CD4-positive, alpha-beta T cell treated with Interferon alpha-2 for 1 hour (primary cell): Measurements from ENCODE around the gene ZNHIT2.
A peak's percentile ranks its signal among the peaks of the same experiment; 100 is the strongest.

Source experiments
- DNase-seq, 2 donors: peaks; one replicate each; pipeline ENCODE4 v3.0.0-alpha.2; 2020 to 2022

ZNHIT2 gene

GRCh38 chr11:65134240-65134951 lies 16.9 kb upstream of the ZNHIT2 start, which contains the start of gene SYVN1:
TSS of gene SYVN1 (minus strand) at chr11:65134519. CDS start at chr11:65133601, 918 bp downstream.
- DNase-seq, result peak; percentile 88 to 93

GRCh38 chr11:65133724-65134123 lies 16.2 kb upstream of the ZNHIT2 start:
- DNase-seq, result no peak

DNA sequence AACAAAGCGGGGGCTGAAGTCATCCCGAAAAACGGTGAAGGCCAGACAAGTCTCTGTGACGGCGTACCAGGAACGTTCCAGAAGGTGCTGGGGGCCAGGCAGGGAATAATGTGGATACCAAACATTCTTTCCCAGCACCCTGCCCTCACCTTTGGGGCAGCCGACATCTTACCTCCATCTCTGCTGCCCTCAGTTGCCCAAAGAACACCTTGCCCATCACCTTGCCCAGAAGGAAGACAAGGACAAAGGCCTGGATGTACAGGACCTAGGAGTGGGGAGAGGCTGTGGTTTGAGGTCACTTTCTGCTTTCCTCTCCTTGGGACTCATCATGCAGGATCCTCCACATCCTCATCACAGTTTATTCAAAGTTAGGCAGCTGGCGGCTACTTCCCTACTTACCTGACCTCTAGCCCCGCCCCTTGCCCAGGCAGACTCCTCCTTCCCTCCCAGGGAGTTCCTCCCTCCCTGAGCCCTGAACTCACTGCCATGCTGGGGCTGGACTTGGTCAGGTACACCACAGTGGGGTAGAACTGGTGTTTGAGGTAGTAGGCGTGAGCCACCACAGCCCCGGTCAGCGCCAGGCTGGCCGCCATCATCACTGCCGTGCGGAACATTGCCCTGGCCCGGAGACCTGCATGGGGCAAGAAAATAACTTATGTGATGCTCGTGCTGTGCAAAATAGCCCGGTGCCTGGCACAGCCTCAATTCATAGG lies 15.6 kb upstream of the ZNHIT2 start:
- peak; percentile 60 for DNase-seq

DNA sequence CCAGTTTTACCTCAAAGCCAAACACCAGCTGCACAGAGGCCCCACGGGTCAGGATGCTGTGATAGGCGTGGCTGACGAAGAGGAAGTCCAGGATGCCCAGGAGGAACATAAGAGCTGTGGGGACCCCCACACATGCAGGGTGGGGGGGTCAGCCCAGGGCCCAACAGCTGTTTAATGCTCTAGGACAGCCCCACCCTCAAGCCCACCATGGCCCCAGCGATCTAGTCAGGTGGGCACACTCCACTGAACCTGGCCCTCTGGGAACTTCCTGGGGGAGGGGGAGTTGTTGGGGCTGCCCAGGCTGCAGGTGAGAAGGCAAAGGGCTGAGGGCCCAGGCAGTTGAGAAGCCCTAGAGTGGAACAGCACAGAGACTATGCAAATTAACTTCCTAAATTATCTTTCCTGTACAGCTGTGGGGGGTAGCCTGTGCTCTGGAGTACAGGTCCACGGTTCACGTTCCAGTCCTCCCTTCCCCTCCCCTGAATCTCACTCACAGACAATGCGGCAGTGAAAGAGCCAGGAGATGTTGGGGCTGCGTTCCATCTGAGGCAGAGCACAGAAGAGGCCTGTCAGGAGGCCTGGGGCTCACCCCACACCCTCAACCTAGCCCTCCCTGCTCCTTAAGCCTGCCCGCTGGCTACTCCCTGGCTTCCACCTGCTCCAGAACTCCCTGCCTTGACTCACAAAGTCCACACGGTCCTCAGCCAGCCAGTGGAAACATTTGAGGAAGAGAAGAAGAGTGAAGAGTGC lies 14.9 kb upstream of the ZNHIT2 start:
- DNase-seq, result peak in 1 of 2 donors; percentile 46

- DNase-seq, result no peak
Measured at GRCh38 chr11:65131895-65132237, 14.4 kb upstream of the ZNHIT2 start.

- no peak for DNase-seq
Measured at GRCh38 chr11:65131417-65131776, 13.9 kb upstream of the ZNHIT2 start.

DNA sequence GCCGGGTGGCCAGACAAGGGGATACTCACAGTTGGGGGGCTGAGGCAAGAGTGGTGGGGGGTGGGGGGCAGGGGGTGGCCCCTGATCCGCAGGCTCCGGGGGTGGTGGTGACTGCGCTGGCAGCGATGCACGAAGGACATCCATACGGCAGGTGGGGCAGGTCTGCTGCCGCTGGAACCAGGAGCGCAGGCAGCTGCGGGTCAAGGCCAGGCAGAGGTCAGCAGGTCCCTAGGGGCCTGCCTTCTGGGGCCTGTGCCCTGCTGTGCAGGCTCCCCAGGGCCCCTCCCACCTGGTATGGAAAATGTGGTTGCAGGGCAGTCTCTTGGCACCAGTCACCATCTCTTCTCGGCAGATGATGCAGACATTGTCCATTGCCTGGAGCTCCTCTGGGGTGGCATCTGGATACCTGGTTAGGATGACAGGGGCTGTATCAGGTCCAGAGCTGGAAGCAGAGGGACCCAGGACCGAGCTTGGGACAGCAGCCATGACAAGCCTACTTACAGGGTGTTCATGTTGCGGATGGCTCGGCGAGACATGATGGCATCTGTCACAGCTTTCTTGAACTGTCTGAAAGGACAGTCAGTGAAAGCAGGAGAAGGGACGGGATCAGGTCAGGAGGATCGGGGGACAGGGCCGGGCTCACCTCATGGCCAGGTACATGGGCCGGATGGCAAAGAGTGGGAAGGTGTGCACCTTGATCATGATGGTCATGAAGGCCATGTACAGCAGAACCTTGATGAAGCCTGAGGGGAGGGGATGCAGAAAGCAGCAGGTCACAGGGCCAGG lies 13.3 kb upstream of the ZNHIT2 start:
- DNase-seq, result no peak

DNA sequence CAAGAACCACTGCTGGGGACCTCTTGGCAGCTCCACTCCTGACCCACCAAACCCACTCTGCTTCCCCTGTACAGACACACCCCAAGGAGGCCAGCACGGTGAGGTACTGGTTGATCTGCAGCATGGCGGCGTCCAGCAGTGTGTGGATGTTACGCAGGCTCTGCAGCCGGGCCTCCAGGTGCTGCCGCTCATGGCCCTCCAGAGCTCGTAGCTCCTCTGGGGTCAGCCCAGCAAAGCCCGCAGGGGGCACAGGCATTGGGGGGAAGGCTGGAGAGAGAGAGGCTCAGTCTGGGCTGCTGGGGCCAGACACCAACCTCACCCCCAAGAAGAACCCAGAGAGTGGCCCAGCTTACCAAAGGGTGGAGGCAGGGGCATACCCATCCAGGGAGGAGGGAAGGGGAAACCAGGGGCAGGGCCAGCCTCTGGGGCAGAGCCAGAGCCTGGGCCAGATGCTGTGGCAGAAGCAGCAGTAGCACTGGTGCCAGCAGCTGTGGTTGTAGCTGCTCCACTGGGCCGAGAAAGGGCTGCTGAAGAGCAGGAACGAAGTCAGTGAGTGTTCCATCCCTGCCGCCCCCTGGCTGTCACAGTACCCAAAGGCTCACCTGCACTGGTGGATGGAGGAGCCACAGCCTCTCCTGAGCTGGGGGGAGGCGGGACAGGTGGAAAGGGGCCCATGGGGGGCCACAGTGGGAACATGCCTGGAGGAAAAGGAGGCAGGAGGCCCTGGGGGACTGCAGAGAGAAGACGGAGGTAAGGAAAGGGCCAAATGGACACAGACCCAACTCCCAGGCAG lies 12.3 kb upstream of the ZNHIT2 start:
- DNase-seq, result peak in 1 of 2 donors; percentile 15

GRCh38 chr11:65128182-65129145 lies 11.0 kb upstream of the ZNHIT2 start:
- DNase-seq, result no peak

- no peak for DNase-seq
Measured at GRCh38 chr11:65127473-65128181, 10.1 kb upstream of the ZNHIT2 start.

DNA sequence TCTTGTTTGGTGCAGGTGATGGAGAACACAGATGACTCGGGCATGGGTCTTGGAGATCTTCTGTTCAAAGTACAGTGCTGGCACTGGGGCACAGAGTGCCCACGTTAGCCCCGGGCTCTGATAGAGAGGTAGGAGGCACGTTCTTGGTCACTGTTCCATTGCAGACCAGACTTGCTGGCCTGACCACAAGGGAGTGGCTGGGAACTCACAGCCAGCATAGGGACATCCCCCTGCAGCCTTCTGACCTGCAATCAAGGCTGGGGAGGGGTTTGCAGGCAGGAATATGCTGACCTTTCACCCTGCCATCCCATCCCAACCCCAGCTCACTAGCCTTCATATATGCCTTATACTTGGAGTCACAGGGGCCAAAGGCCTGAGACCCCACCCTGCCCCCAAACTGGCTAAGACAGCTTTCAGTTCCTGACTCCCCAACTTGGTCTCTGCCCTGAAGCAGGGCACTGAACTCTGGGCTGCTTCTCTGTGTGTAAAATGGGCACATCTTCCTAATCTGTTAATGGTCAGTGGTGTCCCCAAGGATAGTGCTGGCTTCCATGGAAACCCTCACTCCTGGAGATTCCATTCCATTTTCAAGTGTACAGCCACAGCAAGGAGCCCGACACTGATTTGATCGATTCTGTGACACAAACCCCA lies 9.2 kb upstream of the ZNHIT2 start:
- DNase-seq, result no peak

DNA sequence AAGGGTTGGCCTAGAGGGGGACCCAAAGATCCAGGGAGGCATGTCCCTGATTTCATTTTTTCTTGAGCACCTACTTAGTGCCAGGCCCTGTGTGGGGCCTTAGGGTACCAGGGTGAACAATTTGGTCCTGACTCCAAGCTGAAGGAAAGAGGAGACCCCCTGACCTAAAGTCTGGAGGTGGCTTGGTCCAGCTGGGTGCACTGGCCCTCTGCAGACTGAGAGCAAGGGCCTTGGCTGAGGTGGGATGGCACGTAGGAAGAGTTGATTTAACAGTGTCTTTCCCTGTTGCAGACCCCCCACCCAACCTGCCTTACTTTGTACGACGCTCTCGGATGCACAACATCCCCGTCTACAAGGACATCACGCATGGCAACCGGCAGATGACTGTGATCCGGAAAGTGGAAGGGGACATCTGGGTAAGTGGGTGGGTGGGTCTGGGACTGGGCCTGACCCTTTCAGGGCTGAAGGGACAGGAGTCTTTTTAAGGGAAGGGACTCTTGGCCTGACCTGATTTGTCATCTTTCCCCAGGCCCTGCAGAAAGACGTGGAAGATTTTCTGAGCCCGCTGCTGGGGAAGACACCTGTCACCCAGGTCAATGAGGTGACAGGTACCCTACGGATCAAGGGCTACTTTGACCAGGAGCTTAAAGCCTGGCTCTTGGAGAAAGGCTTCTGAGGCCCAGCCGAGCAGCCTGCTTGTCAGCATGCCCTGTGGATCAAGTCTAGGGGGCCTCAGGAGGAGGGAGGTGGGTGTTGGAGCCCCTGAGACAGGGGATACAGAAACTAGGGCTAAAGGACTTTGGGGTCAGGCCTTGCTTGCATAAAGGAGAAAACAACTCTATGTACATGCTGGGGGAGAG lies 7.9 kb upstream of the ZNHIT2 start:
- no peak for DNase-seq

DNA sequence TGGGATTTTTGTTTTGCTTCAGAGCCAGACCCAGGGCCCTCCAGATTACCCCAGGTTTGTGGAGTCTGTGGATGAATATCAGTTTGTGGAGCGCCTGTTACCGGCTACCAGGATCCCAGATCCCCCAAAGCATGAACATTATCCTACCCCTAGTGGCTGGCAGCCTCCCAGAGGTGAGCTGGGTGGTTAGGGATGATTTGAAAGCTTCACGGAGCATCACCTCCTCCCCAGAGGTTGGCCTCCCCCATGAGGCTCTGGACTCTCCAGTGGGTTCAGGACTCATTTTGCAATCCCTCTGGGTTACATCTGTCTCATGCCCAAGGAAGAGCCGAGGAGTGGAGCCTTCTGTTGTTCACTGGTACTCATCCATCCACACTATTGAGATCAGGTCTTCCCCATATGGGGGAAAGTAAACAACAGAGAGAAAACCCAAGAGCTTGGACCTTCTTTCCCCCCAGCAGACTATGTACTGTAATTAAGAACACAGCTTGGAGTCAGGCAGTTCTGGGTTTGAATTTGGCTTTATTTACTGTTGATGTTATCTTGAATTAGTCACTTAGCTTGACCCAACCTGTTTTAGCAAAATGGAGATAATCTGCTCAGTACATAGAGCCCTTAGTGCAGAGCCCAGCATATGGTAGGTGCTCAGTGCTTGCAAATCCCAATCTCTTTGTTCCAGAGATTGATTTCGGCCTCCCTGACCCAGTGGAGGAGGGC lies 7.1 kb upstream of the ZNHIT2 start:
- DNase-seq, result no peak

DNA sequence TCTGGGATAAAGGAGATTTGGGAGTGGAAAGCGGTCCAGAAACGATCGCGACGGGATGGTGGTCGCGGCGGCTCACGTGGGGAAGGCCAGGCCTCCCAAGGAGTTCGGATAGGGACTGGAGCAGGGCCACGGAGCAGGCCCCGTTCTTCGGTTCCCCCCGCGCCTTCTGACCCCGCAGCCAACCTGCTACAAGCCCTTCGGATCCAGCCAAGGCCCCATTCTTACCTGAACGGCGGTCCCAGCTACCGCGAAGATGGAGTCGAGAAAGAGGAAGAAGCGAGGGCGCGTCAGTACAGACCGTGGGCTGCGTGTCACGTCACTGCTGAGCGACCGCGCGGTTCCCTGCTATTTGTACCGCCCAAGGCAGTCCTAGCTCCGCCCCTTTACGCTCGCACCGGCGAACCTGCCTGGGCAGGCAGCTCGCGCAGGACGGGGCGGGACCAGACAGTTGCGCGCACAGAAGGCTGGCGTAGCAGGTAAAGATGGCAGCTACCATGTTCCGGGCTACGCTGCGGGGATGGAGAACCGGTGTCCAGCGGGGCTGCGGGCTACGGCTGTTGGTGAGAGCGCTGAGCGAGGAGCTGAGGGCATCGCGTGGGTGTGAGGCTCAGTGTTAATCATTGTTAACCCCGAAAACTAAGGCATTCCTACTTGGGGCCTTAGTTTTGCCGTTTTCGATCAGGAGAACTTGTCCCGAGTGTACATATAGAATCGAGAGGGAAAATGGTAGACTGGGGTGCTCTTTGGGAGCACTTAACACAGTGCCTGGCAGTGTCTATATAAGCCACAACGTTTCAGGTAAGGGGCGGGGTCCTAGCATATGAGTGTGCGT lies 4.6 kb upstream of the ZNHIT2 start, which contains the start of the genes FAU and MRPL49:
Gene FAU, minus strand, starts transcription at position 270 of the 832 bp plus-strand sequence. CDS start 321 bp downstream, outside the sequence.
Gene MRPL49, plus strand, starts transcription at position 457 of the 832 bp plus-strand sequence. Its CDS starts 26 bp downstream, at position 483.
- peak; percentile 98 to 99 for DNase-seq

DNA sequence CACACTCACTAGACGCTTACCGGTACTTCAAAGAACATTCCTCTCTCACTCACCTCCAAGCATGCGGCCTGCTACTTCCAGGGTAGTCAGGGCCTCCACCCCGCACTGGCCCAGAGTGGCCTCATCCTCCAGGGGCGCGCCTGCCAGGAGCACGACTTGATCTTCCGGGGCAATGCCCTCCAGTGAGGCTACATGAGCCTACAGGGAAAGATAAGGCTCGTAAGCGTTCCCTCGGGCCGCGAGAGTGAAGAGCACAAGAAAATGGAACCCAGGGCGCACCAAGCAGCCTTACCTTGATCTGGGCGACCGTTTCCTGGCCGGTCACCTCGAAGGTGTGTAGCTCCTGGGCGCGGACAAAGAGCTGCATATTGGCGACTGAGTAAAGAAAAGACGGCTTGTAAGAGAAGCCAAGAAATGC lies 4.0 kb upstream of the ZNHIT2 start:
- DNase-seq, result peak; percentile 24 to 55

GRCh38 chr11:65120831-65121230 lies 3.3 kb upstream of the ZNHIT2 start:
- DNase-seq, result no peak

DNA sequence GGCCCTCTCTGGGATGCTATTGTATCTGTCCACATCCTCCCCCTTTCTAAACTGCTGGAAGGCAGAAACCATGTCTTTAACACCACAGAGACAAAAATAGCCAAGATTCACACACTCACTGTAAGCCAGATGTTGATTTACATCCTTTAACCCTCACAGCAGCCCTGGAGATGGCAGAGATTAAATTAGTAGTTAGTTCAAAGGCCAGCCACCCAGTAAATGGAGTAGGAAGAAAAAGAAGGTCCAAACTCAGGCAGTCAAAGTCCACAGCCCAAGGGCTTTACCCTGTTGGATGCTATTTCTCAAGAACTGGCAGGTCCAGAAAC lies 2.1 kb upstream of the ZNHIT2 start:
- no peak for DNase-seq
